CD1c-positive myeloid dendritic cell (primary cell): ENCODE results near the gene CX3CL1.

Experiments used
- DNase-seq: peaks from one replicate; pipeline ENCODE4 v3.0.0-alpha.2; 2016; ENCODE audit errors: extremely low spot score

Gene CX3CL1

GRCh38 chr16:57405097-57405496, 32.8 kb downstream of the CX3CL1 start:
- DNase-seq = peak; percentile 32

DNA sequence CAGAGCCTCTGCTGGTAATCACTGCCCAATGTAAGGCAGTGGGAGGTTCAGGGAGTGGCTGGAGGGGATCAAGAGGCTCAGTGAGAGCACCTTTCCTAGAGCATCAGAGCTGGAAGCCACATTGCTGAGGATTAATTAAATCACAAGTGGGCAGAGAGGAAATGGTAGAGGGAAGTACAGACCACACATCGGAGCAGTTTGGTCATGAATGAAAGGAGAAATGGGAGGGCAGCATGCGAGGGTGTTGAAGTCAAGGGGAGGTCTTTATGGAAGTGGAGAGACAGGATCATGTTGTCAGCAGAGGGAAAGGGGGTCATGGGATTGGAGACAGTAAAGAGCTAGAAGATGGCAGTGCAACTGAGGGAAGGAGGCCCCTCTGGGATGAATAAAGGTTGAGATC, 34.6 kb downstream of the CX3CL1 start:
- DNase-seq = peak; percentile 65

DNA sequence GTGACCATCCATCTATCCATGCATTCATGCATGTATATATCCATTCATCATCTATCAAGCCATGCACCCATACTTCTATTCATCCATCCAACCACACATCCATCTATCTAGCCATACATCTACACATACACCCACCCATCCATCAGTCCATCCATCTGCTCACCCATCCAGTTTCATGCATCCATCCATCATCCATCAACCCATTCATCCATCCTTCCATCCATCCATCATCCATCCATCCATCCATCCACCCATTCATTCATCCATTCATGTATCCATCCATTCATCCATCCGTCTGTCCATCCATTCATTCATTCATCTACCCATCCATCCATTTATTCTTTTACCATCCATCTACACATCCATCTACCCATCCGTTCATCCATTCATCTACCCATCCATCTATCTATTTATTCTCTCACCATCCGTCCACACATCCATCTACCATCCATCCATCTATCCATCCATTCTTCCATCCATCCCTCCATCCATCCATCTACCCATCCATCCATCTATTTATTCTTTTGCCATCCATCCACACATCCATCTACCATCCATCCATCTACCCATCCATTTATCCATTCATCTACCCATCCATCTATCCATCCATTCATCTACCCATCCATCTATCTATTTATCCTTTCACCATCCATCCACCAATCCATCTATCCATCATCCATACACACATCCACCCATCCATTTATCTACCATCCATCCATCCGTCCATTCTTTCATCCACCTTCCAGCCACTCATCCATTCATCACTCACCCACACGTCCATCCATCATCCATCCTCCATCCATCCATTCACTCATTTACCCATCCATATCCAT, 35.4 kb downstream of the CX3CL1 start:
- DNase-seq = no peak

DNA sequence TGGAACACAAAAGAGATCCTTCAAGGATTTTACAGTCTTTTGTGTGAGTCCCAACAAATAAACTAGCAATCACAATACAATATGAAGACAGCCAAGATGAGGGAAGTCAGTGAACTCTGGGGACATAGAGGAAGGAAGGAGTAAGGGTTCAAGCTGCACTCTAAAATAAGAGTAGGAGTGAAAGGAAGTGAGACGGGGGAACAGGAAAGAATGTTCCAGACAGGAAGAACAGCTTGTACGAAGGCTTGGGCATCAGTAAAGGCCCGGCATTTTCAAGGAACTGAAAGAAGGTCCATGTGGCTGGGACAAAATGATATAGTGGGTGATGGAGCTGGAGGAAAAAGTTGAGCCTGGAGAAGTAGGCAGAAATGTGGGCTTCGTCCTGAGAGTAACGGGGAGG, 36.8 kb downstream of the CX3CL1 start:
- peak; percentile 50 for DNase-seq

DNA sequence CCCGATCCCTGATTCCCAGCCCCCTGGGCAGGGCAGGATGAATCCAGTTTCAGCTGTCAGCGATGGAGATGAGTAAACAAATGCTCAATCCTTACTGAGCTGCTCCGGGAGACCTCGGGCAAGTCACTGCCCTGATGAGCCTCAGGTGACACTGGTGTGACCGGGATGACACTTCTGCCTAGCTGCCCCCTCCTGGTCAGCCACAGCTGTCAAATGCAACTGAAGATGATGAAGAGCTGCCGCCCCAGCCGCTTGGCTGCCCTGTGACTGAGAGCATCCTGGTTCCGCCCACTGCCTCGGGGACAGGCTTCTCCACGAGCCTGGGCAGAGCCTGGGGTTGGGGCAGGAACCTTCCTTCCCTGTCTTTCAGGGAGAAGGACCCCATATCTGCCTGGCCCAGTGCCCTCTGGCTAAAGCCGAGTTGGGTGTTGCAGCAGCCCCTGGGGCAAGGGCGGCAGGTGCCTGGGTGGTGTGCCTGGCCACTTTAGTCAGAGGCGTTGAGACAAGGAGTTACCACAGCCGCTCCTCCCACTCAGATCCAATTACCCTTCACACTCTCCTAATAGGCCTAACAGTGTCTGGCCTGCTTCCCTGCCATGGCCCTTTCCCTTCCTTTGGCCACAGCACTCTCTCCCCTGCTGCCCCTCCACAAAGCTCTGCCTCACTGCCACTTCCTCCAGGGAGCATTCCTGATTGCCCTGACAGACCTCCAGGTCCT, 37.7 kb downstream of the CX3CL1 start:
- peak; percentile 26 for DNase-seq

GRCh38 chr16:57411362-57411976, 39.2 kb downstream of the CX3CL1 start:
- DNase-seq = no peak

DNA sequence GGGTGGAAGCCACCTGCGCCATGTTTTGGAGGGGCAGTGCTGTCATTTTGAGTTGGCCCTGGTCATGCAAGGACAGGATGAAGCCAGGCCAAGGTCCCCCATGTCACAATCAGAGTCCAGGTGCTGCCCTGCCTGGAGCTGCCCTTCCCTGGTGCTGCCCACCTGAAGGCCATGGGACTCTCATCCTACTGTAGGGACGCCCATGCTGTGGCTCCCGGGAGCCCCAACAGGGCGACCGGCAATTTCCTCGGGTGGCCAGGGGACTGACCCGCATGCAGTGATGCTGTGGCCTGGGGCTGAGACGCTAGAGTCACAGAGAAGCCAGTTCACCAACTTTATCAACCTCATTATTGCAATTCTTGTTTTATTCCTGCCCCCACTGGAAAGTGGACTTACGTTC, 40.3 kb downstream of the CX3CL1 start:
- no peak for DNase-seq

- peak; percentile 64 for DNase-seq
These were observed 41.0 kb downstream of the CX3CL1 start for GRCh38 chr16:57413301-57413730.

GRCh38 chr16:57413733-57414132, 41.4 kb downstream of the CX3CL1 start:
- no peak for DNase-seq

DNA sequence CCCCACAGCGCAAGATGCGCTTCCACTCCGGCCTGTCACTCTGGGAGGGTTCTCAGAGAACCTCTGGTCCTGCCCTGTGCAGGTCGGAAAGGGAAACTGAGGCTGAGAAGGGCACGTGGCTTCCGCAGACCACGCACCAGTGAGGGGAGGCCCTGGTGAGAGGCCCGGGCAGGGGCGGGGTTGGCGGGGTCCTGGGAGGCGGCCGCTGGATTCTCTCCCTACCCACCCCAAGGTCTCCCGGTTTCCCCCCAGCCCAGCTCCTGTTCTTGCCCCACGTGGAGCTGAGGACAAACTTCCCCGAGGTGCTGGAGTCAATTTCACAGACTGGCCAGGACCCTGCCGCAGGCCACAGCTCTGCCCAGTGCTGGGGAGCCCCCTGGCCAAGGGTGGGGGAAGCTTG, 43.8 kb downstream of the CX3CL1 start:
- DNase-seq = no peak

DNA sequence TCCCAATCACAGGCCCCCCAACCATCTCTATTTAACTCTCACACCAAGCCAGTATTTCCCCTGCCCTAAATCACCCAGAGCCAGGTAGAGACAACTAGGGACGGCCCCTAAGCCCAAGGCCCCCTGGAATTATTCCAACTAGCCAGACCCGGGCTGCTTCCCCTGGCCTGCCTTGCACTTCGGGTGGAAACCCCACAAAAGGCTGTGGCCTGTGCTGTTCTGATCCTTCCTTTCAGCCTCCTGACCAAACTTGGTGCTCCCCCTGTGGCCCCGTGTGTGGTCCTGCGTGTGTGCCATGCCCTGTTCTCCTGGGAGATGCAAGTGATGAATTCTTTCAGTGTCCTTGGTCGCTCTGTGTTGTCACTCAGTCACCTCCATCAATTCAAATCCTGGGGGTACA, 47.2 kb downstream of the CX3CL1 start:
- DNase-seq = no peak

DNA sequence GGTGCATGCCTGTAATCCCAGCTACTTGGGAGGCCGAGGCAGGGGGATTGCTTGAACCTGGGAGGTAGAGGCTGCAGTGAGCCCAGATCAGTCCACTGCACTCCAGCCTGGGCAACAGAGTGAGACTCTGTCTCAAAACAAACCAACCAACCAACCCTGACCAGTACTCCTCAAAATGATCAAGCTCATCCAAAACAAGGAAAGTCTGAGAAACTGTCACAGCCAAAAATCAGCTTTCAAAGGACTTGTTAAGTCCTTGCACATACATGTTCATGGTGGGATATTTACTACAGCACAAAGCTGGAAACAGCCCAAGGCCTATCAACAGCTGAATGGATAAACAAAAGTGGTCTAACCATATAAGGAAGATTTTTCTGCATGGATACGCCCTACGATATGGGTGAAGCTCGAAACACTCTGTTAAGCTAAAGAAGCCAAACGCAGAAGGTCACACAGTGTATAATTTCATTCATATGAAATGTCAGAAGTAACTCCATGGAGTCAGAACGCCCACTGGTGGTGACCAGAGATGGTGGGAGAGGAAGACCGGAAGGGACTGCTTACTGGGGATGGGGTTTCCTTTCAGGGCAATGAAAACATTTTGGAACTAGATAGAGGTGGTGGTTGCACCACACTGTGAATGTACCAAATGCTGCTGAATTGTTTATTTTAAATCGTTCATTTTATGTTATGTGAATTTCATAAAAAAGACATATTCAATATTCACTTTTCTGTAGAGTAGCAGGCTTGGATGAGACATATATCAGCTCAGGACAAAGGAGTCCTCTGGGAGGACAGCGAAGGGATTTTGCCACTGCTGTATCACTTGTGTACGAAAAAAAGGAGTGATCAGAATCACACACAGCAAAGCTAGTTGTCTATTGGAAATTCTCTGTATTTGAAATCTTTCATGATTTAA, 50.0 kb downstream of the CX3CL1 start:
- DNase-seq = peak; percentile 35

DNA sequence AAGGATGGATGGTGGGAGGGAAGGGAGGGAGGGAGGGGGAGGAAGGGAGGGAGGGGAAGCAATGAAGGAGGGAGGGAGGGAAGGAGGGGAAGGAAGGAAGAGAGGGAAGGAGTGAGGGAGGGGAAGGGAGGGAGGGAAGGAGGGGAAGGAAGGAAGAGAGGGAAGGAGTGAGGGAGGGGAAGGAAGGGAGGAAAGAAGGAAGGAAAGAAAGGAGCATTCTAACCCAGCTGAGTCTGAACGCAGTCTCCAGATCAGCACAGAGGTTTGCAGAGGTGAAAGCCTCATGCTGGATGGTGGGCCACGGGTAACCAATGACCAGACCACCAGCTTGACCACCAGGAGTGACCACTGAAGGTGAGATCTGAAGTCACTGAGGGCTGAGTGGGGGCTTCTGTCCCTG, 50.9 kb downstream of the CX3CL1 start:
- DNase-seq = no peak

GRCh38 chr16:57424583-57424982, 52.3 kb downstream of the CX3CL1 start:
- DNase-seq = no peak

- DNase-seq = no peak
These were observed 54.1 kb downstream of the CX3CL1 start for GRCh38 chr16:57426356-57426755.

DNA sequence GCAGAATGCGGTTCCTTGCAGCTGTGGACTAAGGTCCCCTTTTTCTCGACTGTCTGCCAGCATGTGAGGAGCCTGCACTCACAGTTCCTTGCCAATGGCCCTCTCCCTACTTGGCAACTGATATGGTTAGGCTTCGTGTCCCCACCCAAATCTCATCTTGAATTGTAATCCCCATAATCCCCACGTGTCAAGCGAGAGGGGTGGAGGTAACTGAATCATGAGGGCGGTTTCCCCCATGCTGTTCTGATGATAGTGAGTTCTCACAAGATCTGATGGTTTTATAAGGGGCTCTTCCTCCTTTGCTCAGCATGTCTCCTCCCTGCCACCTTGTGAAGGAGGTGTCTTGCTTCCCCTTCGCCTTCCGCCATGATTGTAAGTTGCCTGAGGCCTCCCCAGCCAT, 55.0 kb downstream of the CX3CL1 start:
- no peak for DNase-seq

DNA sequence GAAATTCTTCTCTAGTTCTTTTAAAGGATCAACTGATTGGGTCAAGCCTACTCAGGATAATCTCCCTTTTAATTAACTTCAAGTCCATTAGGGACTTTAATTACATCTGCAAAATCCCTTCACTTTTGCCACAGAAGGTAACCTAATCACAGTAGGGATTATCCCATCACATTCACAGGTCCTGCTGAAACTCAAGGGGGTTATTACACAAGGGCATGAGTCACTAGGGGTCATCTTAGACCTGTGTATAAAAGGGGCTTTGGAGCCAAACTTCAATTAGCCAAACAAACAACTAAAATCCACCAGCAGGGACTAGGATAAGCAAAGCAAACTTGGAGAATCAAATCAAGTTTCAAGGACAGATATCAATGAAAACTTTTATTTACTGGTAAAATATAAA, 55.5 kb downstream of the CX3CL1 start:
- no peak for DNase-seq

DNA sequence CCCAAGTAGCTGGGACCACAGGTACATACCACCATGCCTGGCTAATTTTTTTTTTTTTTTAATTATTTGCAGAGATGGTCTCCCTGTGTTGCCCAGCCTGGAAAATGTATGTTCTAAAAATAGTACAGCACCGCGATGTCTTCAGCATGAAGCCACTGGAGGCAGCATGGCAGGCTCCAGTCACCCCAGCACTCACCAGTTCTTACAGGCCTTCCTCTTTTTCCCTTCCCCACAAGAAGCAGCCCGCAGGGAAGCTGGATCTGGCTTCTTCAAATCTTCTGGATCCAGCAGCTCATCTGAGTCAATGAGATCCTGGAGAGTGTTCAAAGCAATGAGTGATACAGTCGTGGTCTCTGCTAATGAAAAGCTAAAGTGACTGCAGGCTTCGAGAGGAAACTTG, 58.7 kb downstream of the CX3CL1 start:
- DNase-seq = no peak

DNA sequence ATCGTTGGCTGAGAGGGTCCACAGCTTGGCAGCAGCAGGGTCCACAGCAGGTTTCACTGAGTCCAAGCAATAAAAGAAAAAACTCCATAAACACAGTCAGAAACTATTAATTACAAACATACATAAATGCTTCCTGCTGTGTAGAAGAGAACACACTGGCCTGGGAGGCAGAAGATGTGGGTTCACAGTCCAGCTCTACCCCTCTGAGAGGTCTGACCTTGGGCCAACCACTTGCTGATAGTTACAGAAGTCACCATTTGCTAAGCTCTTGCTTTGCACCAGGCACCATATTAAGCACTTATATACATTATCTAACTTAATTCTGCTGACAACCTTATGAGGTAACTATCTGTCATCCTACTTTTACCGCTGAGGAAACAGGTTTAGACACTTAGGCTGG, 60.2 kb downstream of the CX3CL1 start:
- no peak for DNase-seq

- DNase-seq = no peak
These were observed 60.7 kb downstream of the CX3CL1 start for GRCh38 chr16:57432989-57433388.

DNA sequence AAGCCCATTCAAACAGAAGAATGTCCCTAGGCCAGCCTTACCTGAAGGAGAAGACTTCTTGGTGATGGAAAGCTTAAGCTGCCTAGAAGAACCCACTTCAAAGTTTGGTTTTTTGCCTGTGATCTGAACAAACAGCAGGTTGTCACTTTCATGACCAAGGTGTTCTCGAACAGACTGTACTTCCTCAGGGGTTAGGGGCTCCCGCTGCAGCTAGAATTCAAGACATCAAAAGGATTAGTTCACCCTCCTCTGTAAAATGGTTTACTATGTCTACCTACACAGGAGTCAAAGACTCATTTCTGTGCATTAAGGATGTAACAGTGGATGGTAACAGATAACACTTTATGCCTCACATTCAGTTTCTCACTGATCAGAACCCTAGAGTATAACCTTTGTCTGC, 61.7 kb downstream of the CX3CL1 start:
- DNase-seq = no peak
